ENCODE measurements around the gene CDON. TPM values are rescaled to one million over a fixed set of nuclear protein-coding genes. Genes with fewer than 3 reads are reported as not detected.
A peak's percentile ranks its signal among the peaks of the same experiment; 100 is the strongest.

The CDON gene
- total RNA-seq, 1 donor from 2014 or later = 29.4 TPM

DNA sequence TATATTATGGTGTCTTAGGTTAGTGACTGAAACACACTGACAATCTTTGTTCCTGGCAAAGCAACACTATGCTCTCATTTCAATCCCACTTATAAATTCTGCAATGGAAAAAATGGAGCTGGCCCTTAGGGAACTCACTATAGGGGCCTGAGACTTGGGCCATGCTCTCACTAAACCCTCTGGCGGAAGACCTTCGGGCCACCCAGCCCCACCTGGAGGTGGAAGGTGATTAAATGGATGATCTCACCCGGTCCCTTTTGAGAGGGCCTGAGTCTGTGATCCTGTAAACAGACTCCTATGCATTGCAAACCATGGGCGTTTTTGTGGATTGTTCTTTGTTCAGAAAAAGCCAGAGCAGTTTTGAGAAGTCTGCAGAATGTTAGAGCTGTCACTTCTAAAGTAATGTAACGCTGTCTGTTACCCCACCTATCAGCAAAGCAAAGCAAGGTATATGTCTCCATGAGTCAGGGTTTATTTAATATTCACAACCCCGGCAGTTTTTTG, 17.0 kb upstream of the CDON start:
- H3K36me3 Mint-ChIP-seq (ENCODE audit: unreplicated experiment) = no peaks in the 10 kb centered on the region
- TF ChIP-seq CTCF (IDR thresholded peaks at IDR 0.05) = no peak
- H3K27me3 Mint-ChIP-seq (ENCODE audit: unreplicated experiment) = peaks cover 37% of the 10 kb centered on the region
- no peaks in the 10 kb centered on the region for H3K9me3 Mint-ChIP-seq (ENCODE audit: unreplicated experiment)
- H3K4me3 Mint-ChIP-seq (ENCODE audit: unreplicated experiment) = no peak overlapping the region
- DNase-seq (ENCODE audit: extremely low spot score, unreplicated experiment) = no peak
- H3K27ac Mint-ChIP-seq (ENCODE audit: unreplicated experiment) = no peak overlapping the region
- peaks cover 11% of the 10 kb centered on the region for H3K4me1 Mint-ChIP-seq (ENCODE audit: unreplicated experiment)

DNA sequence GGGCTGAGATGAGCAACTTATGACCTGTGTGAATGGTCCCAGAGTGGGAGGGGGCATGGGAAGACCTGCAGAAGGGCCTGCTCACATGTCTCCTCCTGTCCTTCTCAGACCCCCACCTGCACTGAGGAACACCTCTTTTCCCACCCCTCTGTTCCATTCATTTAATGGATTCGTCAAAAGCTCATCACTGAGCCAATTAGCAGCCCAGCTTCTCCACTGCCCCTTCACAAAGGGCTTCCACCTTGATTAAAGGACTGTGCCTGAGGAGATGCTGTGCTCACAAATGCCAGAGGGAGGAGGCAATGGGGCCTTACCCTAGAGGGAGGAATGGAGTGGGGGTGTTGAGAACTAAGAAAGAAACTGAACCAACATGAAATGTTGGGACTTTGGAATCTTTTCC, 14.0 kb upstream of the CDON start:
- H3K4me1 Mint-ChIP-seq (ENCODE audit: unreplicated experiment) = peaks cover 18% of the 10 kb centered on the region
- DNase-seq (ENCODE audit: extremely low spot score, unreplicated experiment) = no peak
- no peak for TF ChIP-seq CTCF (IDR thresholded peaks at IDR 0.05)
- no peak overlapping the region for H3K27ac Mint-ChIP-seq (ENCODE audit: unreplicated experiment)
- H3K36me3 Mint-ChIP-seq (ENCODE audit: unreplicated experiment) = no peaks in the 10 kb centered on the region
- no peak overlapping the region for H3K4me3 Mint-ChIP-seq (ENCODE audit: unreplicated experiment)
- no peaks in the 10 kb centered on the region for H3K9me3 Mint-ChIP-seq (ENCODE audit: unreplicated experiment)
- H3K27me3 Mint-ChIP-seq (ENCODE audit: unreplicated experiment) = peaks cover 27% of the 10 kb centered on the region

- Mint-ChIP-seq H3K27ac (ENCODE audit: unreplicated experiment) (no peak overlapping the region), H3K4me3 (ENCODE audit: unreplicated experiment) (no peak overlapping the region), H3K4me1 (ENCODE audit: unreplicated experiment) (peaks cover 7% of the 10 kb centered on the region), H3K27me3 (ENCODE audit: unreplicated experiment) (peaks cover 33% of the 10 kb centered on the region), H3K9me3 (ENCODE audit: unreplicated experiment) (no peaks in the 10 kb centered on the region), H3K36me3 (ENCODE audit: unreplicated experiment) (no peaks in the 10 kb centered on the region)
- TF ChIP-seq CTCF (IDR thresholded peaks at IDR 0.05) = no peak
- no peak for DNase-seq (ENCODE audit: extremely low spot score, unreplicated experiment)
These were observed 10.3 kb upstream of the CDON start for GRCh38 chr11:126072801-126073594.

GRCh38 chr11:126072141-126072741, 9.6 kb upstream of the CDON start:
- Mint-ChIP-seq H3K27me3 (ENCODE audit: unreplicated experiment) (peaks cover 33% of the 10 kb centered on the region), H3K4me1 (ENCODE audit: unreplicated experiment) (peaks cover 7% of the 10 kb centered on the region), H3K9me3 (ENCODE audit: unreplicated experiment) (no peaks in the 10 kb centered on the region), H3K27ac (ENCODE audit: unreplicated experiment) (no peak overlapping the region), H3K4me3 (ENCODE audit: unreplicated experiment) (no peak overlapping the region), H3K36me3 (ENCODE audit: unreplicated experiment) (no peaks in the 10 kb centered on the region)
- no peak for DNase-seq (ENCODE audit: extremely low spot score, unreplicated experiment)
- no peak for TF ChIP-seq CTCF (IDR thresholded peaks at IDR 0.05)

DNA sequence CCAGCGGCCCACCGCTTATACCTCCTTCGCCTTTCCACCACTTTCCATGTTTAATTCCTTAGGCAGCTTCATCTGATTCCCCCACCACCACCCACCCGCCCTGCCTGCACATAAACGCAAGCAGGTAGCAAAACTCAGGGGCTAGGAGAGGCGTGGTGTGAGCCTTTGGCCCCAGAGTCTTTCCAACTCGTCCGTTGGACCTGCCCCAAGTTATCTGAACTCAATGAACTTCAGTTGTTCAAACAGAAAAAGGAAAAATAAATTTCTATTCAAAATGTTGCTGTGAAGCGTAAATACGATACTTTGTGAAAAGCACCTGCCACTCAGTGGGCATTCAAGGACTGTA, 814 bp upstream of the CDON start:
- DNase-seq (ENCODE audit: extremely low spot score, unreplicated experiment) = no peak
- Mint-ChIP-seq H3K27ac (ENCODE audit: unreplicated experiment) (peak overlapping the region; percentile 96), H3K36me3 (ENCODE audit: unreplicated experiment) (peaks cover 7% of the 10 kb centered on the region)

More for the DNA sequence above, 814 bp upstream of the CDON start:
- H3K9me3 Mint-ChIP-seq (ENCODE audit: unreplicated experiment) = no peaks in the 10 kb centered on the region
- TF ChIP-seq CTCF (IDR thresholded peaks at IDR 0.05) = no peak
- peaks cover 17% of the 10 kb centered on the region for H3K4me1 Mint-ChIP-seq (ENCODE audit: unreplicated experiment)
- H3K27me3 Mint-ChIP-seq (ENCODE audit: unreplicated experiment) = peaks cover 57% of the 10 kb centered on the region
- H3K4me3 Mint-ChIP-seq (ENCODE audit: unreplicated experiment) = peak overlapping the region; percentile 80

Data from osteocyte (in vitro differentiated cells).